Neural cell (in vitro differentiated cells): ENCODE results near the gene IRF1. TPM values are rescaled to one million over a fixed set of nuclear protein-coding genes. Genes with fewer than 3 reads are reported as not detected.
"Not testable (repeated sequence)": the region's sequence is repeated elsewhere in the genome, so short reads cannot be mapped to it uniquely, and the experiment has no call there.

ENCODE experiments used
- H2AFZ ChIP-seq: fragments of 200-600, 300-800 bp; sonication (generic), shearing (Covaris generic); 2 replicates; pipeline ENCODE4 v1.6.0; 2014; ENCODE audit warnings: low read depth, mild to moderate bottlenecking, antibody characterized with exemption, low read length, moderate library complexity
- H3F3A ChIP-seq: fragments of 200-600 bp; shearing (Covaris generic); 2 replicates; pipeline ENCODE4 v1.6.1; 2016; ENCODE audit warnings: mild to moderate bottlenecking, moderate library complexity, mixed read lengths, antibody characterized with exemption, low read length; ENCODE audit not compliant: insufficient read depth, poor library complexity, severe bottlenecking
- H3K27ac ChIP-seq: fragments of 200-600, 300-800 bp; sonication (generic), shearing (Covaris generic); 2 replicates; pipeline ENCODE4 v1.5.1; 2014; ENCODE audit warnings: mild to moderate bottlenecking, low read length, moderate library complexity
- H3K27me3 ChIP-seq: fragments of 300-800, 200-600 bp; sonication (generic), shearing (Covaris generic); 2 replicates; pipeline ENCODE4 v1.6.0; 2014; ENCODE audit warnings: mild to moderate bottlenecking, low read depth, low read length, moderate library complexity; ENCODE audit not compliant: insufficient read depth
- H3K36me3 ChIP-seq: fragments of 300-800, 200-600 bp; sonication (generic), shearing (Covaris generic); 2 replicates; pipeline ENCODE4 v1.5.1; 2014; ENCODE audit warnings: mild to moderate bottlenecking, antibody characterized with exemption, low read length, moderate library complexity; ENCODE audit not compliant: insufficient read depth
- H3K4me2 ChIP-seq: fragments of 300-800, 200-600 bp; sonication (generic), shearing (Covaris generic); 2 replicates; pipeline ENCODE4 v1.6.0; 2014; ENCODE audit warnings: mild to moderate bottlenecking, low read length
- H3K4me3 ChIP-seq: fragments of 300-800, 200-600 bp; sonication (generic), shearing (Covaris generic); 2 replicates; pipeline ENCODE4 v1.5.1; 2014; ENCODE audit warnings: mild to moderate bottlenecking, low read length, moderate library complexity
- H3K79me2 ChIP-seq: fragments of 200-600 bp; shearing (Covaris generic); replicated peaks from 2 replicates; pipeline ENCODE4 v1.6.0; 2014; ENCODE audit warnings: mild to moderate bottlenecking, low read length, moderate library complexity; ENCODE audit not compliant: insufficient read depth
- H3K9ac ChIP-seq: fragments of 300-800, 200-600 bp; sonication (generic), shearing (Covaris generic); 2 replicates; pipeline ENCODE4 v1.6.1; 2016; ENCODE audit warnings: mild to moderate bottlenecking, low read length, mixed read lengths
- H3K9me2 ChIP-seq: fragments of 200-600 bp; shearing (Covaris generic); 2 replicates; pipeline ENCODE4 v1.6.1; 2016; ENCODE audit warnings: mild to moderate bottlenecking, low read length, mixed read lengths; ENCODE audit not compliant: insufficient read depth
- H3K9me3 ChIP-seq: fragments of 200-600, 300-800 bp; sonication (generic), shearing (Covaris generic); 2 replicates; pipeline ENCODE4 v1.6.1; 2016; ENCODE audit warnings: mild to moderate bottlenecking, mixed run types, low read length, moderate library complexity, mixed read lengths
- H4K20me1 ChIP-seq: fragments of 200-600 bp; shearing (Covaris generic); 2 replicates; pipeline ENCODE4 v1.6.1; 2016; ENCODE audit warnings: mild to moderate bottlenecking, mixed run types; ENCODE audit not compliant: insufficient read depth
- CTCF ChIP-seq: fragments of 450-650 bp; IDR thresholded peaks from 2 replicates; pipeline ENCODE4 v1.5.1; 2014; ENCODE audit warnings: antibody characterized with exemption, mild to moderate bottlenecking, moderate library complexity; ENCODE audit not compliant: poor library complexity, severe bottlenecking
- EP300 ChIP-seq: fragments of 450-650 bp; conservative IDR thresholded peaks from 2 replicates; pipeline ENCODE4 v1.6.1; 2014; ENCODE audit warnings: antibody characterized with exemption, mild to moderate bottlenecking, moderate library complexity; ENCODE audit not compliant: poor library complexity, severe bottlenecking
- EZH2 ChIP-seq: fragments of 200-600, 300-800 bp; shearing (Covaris generic), sonication (generic); IDR thresholded peaks from 2 replicates; pipeline ENCODE4 v1.6.1; 2014; ENCODE audit warnings: antibody characterized with exemption, low read length, borderline replicate concordance, mild to moderate bottlenecking; ENCODE audit not compliant: insufficient read depth, poor library complexity, severe bottlenecking
- MXI1 ChIP-seq: fragments of 450-650 bp; conservative IDR thresholded peaks from 2 replicates; pipeline ENCODE4 v1.6.1; 2014; ENCODE audit warnings: antibody characterized with exemption, mild to moderate bottlenecking; ENCODE audit not compliant: poor library complexity, severe bottlenecking
- POLR2AphosphoS5 ChIP-seq: IDR thresholded peaks from 2 replicates; pipeline ENCODE4 v1.6.1; 2012
- RAD21 ChIP-seq: fragments of 450-650 bp; conservative IDR thresholded peaks from 2 replicates; pipeline ENCODE4 v1.6.1; 2014; ENCODE audit warnings: antibody characterized with exemption, mild to moderate bottlenecking, moderate library complexity
- REST ChIP-seq: IDR thresholded peaks from 2 replicates; pipeline ENCODE4 v1.6.1; 2012; ENCODE audit warnings: borderline replicate concordance
- SMC3 ChIP-seq: fragments of 450-650 bp; conservative IDR thresholded peaks from 2 replicates; pipeline ENCODE4 v1.6.1; 2014; ENCODE audit warnings: antibody characterized with exemption, mild to moderate bottlenecking, moderate library complexity; ENCODE audit not compliant: poor library complexity
- TAF1 ChIP-seq: IDR thresholded peaks from 2 replicates; pipeline ENCODE4 v1.6.1; 2012; ENCODE audit warnings: low read depth
- polyA plus RNA-seq: library from polyadenylated mRNA; depleted of rRNA; stranded (reverse); fragments of >200 nt; gene quantifications from 2 replicates; pipeline ENCODE4 v1.2.3, GENCODE V29; 2014

IRF1 gene
- polyA plus RNA-seq, 1 donor from 2014 or later, result 0.67 TPM

- Histone ChIP-seq H3K4me2 (no peak overlapping the region), H3K4me3 (no peak overlapping the region), H3K36me3 (no peaks in the 10 kb centered on the region), H3K27ac (no peak overlapping the region), H2AFZ (no peak overlapping the region), H3K9me2 (no peaks in the 10 kb centered on the region), H3K9me3 (no peaks in the 10 kb centered on the region), H3K9ac (no peak overlapping the region), H3K79me2 (no peaks in the 10 kb centered on the region), H3K27me3 (no peaks in the 10 kb centered on the region), H4K20me1 (no peaks in the 10 kb centered on the region), H3F3A (no peaks in the 10 kb centered on the region)
- TF ChIP-seq RAD21 (no peak), MXI1 (no peak), TAF1 (no peak)
Observed at GRCh38 chr5:132438917-132439316, 51.7 kb downstream of the IRF1 start.

DNA sequence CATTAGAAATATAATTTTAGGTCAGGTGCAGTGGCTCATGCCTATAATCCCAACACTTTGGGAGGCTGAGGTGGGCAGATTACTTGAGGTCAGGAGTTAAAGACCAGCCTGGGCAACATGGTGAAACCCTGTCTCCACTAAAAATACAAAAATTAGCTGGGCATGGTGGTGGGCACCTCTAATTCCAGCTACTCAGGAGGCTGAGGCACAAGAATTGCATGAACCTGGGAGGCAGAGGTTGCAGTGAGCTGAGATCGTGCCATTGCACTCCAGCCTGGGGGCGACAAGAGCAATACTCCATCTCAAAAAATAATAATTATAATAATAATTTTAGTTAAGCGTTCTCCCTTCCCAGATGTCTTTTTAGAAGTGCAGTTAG is 52.3 kb downstream of the IRF1 start:
- not testable (repeated sequence) for H3K36me3 ChIP-seq

GRCh38 chr5:132437604-132438266 is 52.8 kb downstream of the IRF1 start:
- Histone ChIP-seq H3K9me2 (no peaks in the 10 kb centered on the region), H2AFZ (no peak overlapping the region), H3K4me3 (no peak overlapping the region), H3K79me2 (no peaks in the 10 kb centered on the region), H3F3A (no peaks in the 10 kb centered on the region), H3K27ac (no peak overlapping the region), H3K9me3 (no peaks in the 10 kb centered on the region), H3K4me2 (no peak overlapping the region), H3K27me3 (no peaks in the 10 kb centered on the region), H3K9ac (no peak overlapping the region), H4K20me1 (no peaks in the 10 kb centered on the region), H3K36me3 (no peaks in the 10 kb centered on the region)
- TF ChIP-seq EZH2 (no peak), CTCF (no peak), REST (no peak), RAD21 (no peak), POLR2AphosphoS5 (no peak), EP300 (no peak), MXI1 (no peak), TAF1 (no peak), SMC3 (no peak)

More for the DNA sequence above, 52.3 kb downstream of the IRF1 start:
- H3K79me2 ChIP-seq, H2AFZ ChIP-seq, H3K9me3 ChIP-seq, H3F3A ChIP-seq, H3K9me2 ChIP-seq, H3K27me3 ChIP-seq, H3K9ac ChIP-seq, H3K27ac ChIP-seq, H4K20me1 ChIP-seq, H3K4me2 ChIP-seq, H3K4me3 ChIP-seq: not testable (repeated sequence)
